WI38 (cell line): ENCODE data around the gene PAQR5.
"Not testable (repeated sequence)": the region's sequence is repeated elsewhere in the genome, so short reads cannot be mapped to it uniquely, and the experiment has no call there.

Experiments
- H3K4me3 ChIP-seq: 2 replicates; pipeline ENCODE4 v1.5.1; 2011; ENCODE audit warnings: low read depth, mild to moderate bottlenecking, control low read depth, low read length
- TF ChIP-seq, protein P1 (sequence below): IDR thresholded peaks from 2 replicates; pipeline ENCODE4 v1.5.1; 2012; ENCODE audit warnings: low read depth, mild to moderate bottlenecking, control low read depth, low read length

The PAQR5 gene

DNA sequence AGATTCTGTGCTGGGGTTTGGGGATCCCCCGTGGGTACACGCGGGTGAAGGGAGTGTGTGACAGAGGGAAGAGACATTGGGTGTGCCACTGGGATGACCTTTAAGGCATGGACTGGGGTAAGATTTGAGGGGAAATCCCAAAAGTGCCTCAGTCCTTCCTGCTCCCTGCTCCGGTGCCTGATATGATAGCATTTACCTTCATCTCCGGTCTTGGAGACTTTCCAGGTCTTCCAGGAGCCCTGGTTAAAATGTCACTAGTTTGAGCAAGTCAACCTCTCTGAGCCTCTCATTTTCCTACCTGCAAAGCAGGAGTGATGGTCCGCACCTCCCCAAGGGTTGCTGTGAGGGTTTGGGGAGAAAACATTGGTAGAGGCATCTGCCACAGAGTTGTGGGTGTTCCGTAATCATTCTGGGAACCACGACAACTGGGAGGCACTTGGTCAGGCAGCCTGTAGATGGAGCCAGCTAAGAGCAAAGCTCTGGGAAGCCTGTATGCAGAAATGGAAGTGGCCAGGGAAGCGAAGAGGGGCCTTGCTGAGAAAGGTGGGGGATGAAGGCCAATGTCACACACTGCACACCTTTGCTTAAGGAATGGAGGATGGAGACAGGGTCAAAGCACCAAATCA is 81.5 kb downstream of the PAQR5 start:
- no peak overlapping the region for H3K4me3 ChIP-seq
- TF ChIP-seq, protein P1, sequence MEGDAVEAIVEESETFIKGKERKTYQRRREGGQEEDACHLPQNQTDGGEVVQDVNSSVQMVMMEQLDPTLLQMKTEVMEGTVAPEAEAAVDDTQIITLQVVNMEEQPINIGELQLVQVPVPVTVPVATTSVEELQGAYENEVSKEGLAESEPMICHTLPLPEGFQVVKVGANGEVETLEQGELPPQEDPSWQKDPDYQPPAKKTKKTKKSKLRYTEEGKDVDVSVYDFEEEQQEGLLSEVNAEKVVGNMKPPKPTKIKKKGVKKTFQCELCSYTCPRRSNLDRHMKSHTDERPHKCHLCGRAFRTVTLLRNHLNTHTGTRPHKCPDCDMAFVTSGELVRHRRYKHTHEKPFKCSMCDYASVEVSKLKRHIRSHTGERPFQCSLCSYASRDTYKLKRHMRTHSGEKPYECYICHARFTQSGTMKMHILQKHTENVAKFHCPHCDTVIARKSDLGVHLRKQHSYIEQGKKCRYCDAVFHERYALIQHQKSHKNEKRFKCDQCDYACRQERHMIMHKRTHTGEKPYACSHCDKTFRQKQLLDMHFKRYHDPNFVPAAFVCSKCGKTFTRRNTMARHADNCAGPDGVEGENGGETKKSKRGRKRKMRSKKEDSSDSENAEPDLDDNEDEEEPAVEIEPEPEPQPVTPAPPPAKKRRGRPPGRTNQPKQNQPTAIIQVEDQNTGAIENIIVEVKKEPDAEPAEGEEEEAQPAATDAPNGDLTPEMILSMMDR, result 0 out of 2 replicates have a peak, but pooled peaks have one; percentile 17

DNA sequence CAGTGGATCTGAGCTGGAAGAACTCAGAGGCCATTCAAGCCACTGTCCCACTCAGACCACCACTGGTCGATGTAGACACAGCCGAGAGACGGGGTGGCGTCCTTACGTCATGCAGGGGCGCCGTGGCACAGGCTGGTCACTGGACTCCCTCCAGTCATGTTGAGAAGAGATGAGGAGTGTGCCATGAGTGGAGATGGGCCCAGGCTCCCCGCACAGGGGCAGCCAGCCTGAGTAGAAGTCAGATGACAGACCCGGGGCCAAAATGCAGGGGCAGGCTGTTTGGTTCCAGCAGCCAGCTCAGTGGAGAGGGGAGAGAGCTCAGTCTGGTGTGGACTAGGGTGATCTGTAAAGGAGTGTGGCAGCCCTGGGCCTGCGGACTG is 82.0 kb downstream of the PAQR5 start:
- no peak overlapping the region for H3K4me3 ChIP-seq
- TF ChIP-seq, protein P1, result no peak

DNA sequence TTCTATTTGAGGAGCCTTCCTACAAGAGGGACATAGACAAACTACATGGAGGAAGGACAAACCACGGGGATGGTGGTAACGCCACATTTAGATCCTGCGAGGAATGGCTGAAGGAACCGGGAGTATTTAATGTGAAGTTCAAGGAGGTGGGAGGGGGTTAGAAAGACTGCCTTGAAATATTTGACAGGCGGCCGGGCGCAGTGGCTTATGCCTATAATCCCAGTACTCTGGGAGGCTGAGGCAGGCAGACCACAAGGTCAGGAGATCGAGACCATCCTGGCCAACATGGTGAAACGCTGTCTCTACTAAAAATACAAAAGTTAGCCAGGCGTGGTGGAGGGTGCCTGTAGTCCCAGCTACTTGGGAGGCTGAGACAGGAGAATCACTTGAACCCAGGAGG is 83.5 kb downstream of the PAQR5 start:
- not testable (repeated sequence) for H3K4me3 ChIP-seq

DNA sequence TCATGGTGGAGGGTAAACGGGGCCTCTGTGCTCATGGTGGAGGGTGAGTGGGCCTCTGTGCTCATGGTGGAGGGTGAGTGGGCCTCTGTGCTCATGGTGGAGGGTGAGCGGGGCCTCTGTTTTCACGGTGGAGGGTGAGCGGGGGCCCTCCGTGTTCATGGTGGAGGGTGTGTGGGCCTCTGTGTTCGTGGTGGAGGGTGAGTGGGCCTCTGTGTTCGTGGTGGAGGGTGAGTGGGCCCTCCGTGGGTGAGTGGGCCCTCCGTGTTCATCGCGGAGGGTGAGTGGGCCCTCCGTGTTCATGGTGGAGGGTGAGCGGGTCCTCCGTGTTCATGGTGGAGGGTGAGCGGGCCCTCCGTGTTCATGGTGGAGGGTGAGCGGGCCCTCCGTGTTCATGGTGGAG is 85.4 kb downstream of the PAQR5 start:
- not testable (repeated sequence) for H3K4me3 ChIP-seq

DNA sequence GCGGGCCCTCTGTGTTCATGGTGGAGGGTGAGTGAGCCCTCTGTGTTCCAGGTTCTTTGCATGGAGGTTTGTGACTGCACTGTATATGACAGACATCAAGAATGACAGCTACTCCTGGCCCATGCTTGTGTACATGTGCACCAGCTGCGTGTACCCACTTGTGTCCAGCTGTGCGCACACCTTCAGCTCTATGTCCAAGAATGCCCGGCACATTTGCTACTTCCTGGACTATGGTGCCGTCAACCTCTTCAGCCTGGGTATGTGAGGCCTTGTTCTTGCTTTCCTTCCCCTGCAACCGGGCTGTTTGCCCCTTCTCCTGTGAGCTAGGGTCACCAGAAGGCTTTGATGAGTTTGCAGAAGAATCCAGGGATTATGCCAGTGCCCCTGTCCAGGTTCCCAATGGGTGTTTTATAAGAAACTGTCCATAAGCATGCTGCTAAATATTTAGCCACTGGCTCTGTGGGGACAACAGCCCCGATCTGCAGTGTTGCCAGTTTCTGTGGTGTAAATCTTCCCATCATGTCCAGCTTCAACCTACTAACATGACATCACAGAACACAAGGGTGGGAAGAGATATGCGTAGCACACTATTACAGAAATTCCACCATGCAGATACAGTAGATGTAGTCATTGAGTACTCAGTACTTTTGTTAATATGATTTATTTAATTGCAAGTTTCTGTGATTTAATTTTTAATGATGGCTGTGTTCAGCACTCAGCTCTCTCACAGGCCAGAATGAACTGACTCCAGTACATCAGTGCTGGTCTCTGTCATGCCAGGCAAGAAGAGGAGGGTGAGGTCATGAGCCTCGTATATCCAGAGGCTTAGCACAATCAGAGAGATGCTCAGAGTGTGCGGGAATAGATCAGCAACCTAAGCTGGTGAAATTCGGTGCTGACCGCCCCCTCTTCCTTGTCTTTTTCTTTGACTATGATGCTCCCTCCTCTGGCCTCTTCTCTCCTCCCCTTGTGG is 86.2 kb downstream of the PAQR5 start:
- TF ChIP-seq, protein P1, result no peak
- no peak overlapping the region for H3K4me3 ChIP-seq

DNA sequence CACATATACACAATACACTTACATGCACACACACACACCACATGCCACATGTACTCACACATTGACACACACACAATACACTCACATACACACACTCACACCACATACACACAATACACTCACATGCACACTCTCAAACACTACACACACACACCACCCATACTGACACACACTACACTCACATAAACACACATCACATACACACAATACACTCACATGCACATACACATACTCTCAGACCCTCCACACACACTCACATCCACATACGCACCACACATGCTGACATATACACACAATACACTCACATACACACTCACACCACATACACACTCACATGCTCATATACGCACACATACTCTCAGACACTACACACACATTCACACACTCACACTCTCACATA is 87.1 kb downstream of the PAQR5 start:
- TF ChIP-seq, protein P1, result no peak
- no peak overlapping the region for H3K4me3 ChIP-seq

DNA sequence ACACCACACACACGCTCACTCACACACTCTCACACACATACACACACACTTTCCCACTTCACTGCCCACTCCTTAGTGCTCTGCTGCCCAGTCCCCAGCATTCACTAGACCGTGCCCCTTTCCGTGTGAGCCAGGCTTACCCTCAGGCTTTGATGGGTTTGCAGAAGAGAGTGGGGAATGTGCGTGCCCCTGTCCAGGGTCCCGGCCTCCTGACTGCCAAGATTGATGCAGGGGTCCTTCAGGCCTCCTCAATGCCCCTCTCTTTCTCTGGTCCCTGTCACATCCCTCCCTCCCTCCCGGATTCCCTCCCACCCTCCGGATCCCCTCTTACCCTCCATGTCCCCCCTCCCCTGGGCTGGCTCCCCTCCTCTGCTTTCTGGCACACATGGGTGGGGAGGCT is 87.6 kb downstream of the PAQR5 start:
- H3K4me3 ChIP-seq, result no peak overlapping the region
- TF ChIP-seq, protein P1, result no peak

DNA sequence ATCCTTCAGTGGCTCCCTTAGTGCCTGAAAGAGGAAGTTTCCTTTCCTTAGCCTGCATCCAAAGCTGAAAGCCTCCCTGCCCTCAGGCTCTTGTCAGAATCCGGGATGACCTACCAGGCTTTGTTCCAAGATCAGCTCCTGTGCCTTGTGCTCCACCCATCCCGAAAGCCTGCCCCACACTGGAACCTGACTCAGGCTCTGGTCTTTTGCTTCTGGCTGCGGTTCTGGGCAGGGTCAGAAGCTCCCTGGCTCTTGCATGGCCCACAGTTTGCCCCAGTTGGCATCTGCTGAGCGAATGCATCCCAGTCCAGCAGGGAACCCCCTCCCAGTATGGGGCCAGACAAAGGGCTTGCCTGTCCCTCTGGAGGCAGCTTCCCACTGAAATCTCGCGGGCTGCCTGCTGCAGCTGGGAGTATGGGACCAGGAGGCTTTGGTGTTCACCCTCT is 89.6 kb downstream of the PAQR5 start:
- TF ChIP-seq, protein P1, result no peak
- no peak overlapping the region for H3K4me3 ChIP-seq
